Posterior cingulate gyrus (tissue), 11 donors: Measurements from ENCODE around the gene OSBPL7.

ENCODE experiments used
- DNase-seq, 10 donors: peaks; one replicate each; pipeline versions ENCODE4 v3.0.0 to v3.0.0-alpha.2; 2020 to 2021; ENCODE audit warnings: mixed read lengths in 3 of 10
- intact Hi-C: fragments of 100-400 bp; cut with DNase I; formaldehyde crosslinking; loops from one replicate; pipeline ENCODE4 v1.15.1; 2023

OSBPL7 gene

GRCh38 chr17:47821424-47822391, at the start of gene OSBPL7:
TSS of gene OSBPL7 (minus strand) at chr17:47821794. CDS start at chr17:47820278, 1,516 bp downstream.
- DNase-seq = peak; percentile 71 to 97 (median 81)
- intact Hi-C loops = no loop called here

GRCh38 chr17:47871048-47871447, 49.5 kb upstream of the OSBPL7 start:
- no peak for DNase-seq
- intact Hi-C loops = no loop called here

- no peak for DNase-seq
- intact Hi-C loops = no loop called here
Observed at GRCh38 chr17:47870056-47870455, 48.5 kb upstream of the OSBPL7 start.

DNA sequence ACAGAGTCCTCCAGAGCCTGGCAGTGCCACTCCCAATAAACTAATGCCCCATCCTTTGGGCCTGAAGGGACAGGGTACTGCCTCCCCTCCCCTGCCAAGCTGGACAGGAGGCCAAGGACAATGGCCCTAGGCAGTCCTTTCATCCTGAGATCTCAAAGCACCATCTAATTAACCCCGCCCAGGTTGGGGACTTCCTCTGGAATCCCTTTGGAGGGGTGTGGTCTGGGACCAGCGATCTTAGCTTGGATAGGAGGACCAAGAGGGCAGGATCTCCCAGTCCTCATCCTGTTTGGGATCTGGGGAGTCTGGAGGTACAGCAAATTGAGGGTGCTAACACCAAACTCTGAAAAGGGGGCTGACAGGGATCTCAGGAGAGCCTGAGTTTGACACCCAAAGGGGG, 47.5 kb upstream of the OSBPL7 start:
- intact Hi-C loops = no loop called here
- no peak for DNase-seq

DNA sequence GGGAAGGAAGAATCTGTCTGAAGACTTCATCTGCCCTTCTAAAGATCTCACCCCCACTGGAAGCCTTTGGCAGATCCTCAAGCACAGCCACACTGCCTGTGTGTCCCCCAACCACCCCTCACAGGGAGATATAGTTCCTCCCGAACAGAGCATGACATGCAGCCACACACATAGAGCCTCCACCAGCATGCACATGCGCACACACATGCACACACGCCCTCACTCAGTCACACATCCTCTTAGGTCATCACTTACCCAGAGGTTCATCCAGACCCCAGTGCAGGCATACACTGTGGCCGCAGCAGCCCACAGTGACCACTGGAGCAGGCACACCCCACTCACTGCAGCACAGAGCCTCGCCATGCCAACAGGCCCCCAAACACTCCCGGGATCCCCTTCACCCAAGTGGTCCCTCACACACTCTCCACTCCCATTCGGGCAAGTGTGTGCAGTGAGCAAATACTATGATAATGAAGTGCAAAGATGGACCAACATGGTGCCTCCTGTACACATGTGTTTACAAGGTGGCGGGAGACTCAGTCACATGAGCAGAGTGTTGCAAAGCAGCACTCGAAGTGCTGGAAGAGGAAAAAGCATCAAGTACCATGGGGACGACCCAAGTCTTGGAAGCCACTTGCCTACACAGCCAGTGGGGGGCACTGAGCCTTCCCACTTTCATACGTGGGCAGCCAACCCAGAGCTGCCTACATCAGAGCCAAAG, 46.4 kb upstream of the OSBPL7 start:
- intact Hi-C loops = no loop called here
- DNase-seq = no peak

- intact Hi-C loops = no loop called here
- no peak for DNase-seq
Observed at GRCh38 chr17:47866941-47867340, 45.3 kb upstream of the OSBPL7 start.

GRCh38 chr17:47864791-47865216, 43.2 kb upstream of the OSBPL7 start:
- intact Hi-C loops = no loop called here
- no peak for DNase-seq

DNA sequence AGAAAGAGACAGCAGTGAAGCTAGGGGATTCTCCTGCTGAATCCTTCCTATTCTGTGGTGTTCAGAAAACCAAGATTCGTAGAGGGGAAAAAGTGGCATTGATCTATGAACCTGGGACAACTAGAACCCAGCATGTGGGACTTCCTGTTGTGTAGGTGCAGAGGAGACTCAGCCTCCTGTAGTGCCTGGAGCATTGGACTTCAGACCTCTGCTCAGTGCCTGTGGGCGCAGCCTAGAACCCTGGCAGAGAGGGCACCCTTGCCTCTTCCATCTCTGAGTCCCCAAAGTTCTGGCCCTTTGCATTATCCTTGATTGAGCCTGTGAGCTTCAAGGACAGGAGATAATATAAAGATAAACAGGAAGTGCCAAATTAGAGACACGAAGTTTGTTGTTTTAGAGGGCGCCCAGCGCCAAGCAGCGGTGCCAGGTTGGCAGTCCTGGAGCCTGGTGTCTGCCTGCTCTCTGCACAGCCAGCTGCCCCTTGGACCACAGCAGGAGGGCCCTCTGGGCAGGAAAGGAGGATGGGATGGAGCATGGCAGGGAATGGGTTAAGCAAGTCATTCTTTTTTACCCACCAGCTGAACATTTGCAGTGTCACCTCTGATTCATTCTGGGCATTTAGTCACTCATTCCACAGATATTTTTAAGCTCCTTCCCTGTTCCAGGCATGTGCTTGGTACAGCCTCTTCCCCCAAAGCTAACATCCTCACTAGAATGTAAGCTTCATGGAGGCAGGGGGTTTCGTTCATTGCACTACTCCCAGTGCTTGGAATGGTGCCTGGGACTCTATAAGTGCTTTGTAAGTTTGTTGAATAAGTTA, 41.2 kb upstream of the OSBPL7 start:
- intact Hi-C loops = no loop called here
- DNase-seq = no peak

GRCh38 chr17:47860386-47860785, 38.8 kb upstream of the OSBPL7 start:
- intact Hi-C loops = no loop called here
- no peak for DNase-seq

GRCh38 chr17:47857551-47858455, 36.2 kb upstream of the OSBPL7 start:
- intact Hi-C loops = no loop called here
- no peak for DNase-seq

DNA sequence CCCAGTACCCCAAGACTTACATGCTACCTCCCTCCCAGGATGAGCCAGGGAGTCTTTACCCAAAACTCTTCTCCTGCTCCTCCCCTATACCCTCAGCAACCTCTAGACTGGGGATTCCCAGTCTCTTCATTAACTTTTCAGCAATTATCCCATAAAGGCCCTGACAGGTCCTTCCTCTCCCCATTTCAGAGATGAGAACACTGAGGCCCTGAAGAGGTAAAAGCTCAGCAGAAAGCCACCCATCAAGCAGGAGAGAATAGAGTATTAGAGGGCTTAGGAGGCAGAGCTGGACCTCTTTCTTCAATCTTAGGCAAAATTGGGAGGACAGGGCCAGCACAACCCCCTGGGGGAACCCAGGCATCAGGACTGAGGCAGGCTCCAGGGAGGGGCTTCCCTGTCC, 35.2 kb upstream of the OSBPL7 start:
- intact Hi-C loops = no loop called here
- no peak for DNase-seq

- DNase-seq = no peak
Observed at GRCh38 chr17:47855737-47856136, 34.1 kb upstream of the OSBPL7 start.

GRCh38 chr17:47853616-47854015, 32.0 kb upstream of the OSBPL7 start:
- intact Hi-C loops = no loop called here

More at GRCh38 chr17:47855737-47856136, 34.1 kb upstream of the OSBPL7 start:
- intact Hi-C loops = no loop called here

DNA sequence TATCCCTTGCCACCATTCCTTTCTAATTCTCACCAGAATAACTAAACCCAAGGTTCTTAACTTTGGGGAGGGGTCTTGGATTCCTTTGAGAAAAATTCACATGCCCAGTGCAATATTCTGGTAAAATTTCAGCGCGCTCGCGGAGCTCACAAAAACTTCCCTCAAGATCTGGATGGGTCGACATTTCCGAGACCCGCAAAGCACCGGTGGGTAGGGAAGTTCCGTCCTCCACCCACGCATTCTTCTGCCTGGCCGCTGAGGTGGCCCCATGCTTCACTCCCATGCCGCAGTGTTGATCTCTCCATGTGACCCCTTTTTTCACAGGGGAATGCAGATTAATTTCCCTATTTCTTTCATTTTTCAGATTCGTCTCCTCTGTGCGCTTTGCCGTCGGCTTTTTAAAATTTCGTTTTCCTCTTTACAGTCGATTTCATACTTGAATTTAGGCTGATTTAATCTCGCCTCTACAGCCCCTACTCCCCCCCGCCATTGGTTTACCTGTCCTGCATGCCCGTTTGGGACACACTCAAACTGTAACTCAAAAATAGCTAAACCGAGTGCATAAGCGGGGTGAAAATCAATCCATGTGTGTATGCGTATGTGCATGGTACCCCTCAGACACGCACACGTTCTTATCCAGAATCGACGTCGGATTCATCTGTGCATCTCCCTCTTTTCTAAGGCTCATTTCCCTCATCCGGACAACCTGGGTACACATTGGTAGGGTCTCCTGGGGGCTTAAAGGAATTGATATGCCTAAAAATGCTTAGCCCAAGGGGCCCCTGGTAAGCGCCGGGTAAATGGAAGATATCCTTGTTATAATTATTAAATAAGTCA, 30.7 kb upstream of the OSBPL7 start:
- peak in 2 of 10 donors; percentile 12 to 45 for DNase-seq
- intact Hi-C loops = no loop called here

More at GRCh38 chr17:47853616-47854015, 32.0 kb upstream of the OSBPL7 start:
- DNase-seq = no peak

GRCh38 chr17:47851764-47852112, 30.1 kb upstream of the OSBPL7 start:
- intact Hi-C loops = no loop called here
- DNase-seq = peak in 1 of 10 donors; percentile 15

- intact Hi-C loops = no loop called here
- peak in 2 of 10 donors; percentile 67 to 75 for DNase-seq
Observed at GRCh38 chr17:47850692-47851573, 29.3 kb upstream of the OSBPL7 start, which contains the start of gene SP6. TSS of gene SP6 (minus strand) at chr17:47851163. CDS start at chr17:47848429, 2,734 bp downstream.

- intact Hi-C loops = no loop called here
- no peak for DNase-seq
Observed at GRCh38 chr17:47850373-47850691, 28.7 kb upstream of the OSBPL7 start.

DNA sequence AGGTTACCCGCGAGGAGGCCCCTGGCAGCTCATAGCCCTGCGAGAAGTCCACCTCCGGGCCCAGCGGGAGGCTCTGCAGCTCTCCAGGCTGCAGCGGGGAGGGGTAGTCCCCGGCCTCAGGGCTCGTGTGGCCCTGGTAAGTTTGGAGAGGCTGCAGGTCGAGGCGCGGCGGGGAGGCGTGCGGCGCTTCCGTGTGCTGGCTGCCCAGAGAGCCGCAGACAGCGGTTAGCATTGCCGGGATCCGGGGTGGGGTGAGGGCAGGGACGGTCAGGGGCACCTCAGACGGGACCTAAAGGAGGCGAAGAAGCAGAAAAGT, 26.6 kb upstream of the OSBPL7 start:
- intact Hi-C loops = loop anchor here (10.0 kb wide), 1 partner anchor 127 kb away; the partner anchor contains the start of gene CDK5RAP3
- peak in 1 of 10 donors; percentile 64 for DNase-seq
